GM11168 (cell line): ENCODE results near the gene TUBAL3.

Experiments used
- in situ Hi-C: fragments of 300-500 bp; cut with MboI; formaldehyde crosslinking; loops from one replicate; pipeline ENCODE4 v1.12.0; 2022; ENCODE audit warnings: low sequenced_read_pairs; ENCODE audit not compliant: unreplicated experiment

The TUBAL3 gene

GRCh38 chr10:5349362-5349761, 55.3 kb downstream of the TUBAL3 start:
- in situ Hi-C loops = no loop called here

GRCh38 chr10:5346881-5347280, 57.7 kb downstream of the TUBAL3 start:
- in situ Hi-C loops = no loop called here

- in situ Hi-C loops = no loop called here
Measured at GRCh38 chr10:5344746-5345145, 59.9 kb downstream of the TUBAL3 start.

- in situ Hi-C loops = no loop called here
Measured at GRCh38 chr10:5343979-5344378, 60.6 kb downstream of the TUBAL3 start.

- in situ Hi-C loops = no loop called here
Measured at GRCh38 chr10:5343561-5343960, 61.1 kb downstream of the TUBAL3 start.
